HG03060 (cell line): ENCODE data around the gene SLC17A3.

Source experiments
- ATAC-seq: cut with Tn5 transposase; IDR thresholded peaks from one replicate; pipeline ENCODE4 v1.9.1; 2021; ENCODE audit warnings: low read depth, moderate number of reproducible peaks; ENCODE audit not compliant: unreplicated experiment

The SLC17A3 gene

DNA sequence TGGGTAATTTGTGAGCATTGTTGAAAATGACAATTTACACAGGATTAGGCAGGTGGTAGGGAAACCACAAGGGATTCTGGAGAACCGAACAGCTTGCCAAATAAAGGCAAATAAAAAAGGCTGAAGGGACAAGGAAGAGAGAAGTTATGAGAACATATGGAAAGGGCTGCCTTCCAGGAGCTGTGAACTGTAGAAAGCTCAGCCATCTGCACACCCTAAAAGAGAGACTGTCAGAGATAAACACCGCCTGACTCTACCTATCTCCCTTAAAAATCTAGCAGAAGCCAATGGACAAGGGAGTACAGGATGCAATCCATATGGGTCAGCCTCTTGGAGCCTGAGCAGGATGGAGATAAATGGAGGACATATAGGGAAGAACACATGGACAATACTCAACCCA lies 29.5 kb downstream of the SLC17A3 start:
- no peak for ATAC-seq

- ATAC-seq: peak; percentile 67
These were observed 31.5 kb downstream of the SLC17A3 start for GRCh38 chr6:25842526-25842925.

GRCh38 chr6:25835442-25836283 lies 38.4 kb downstream of the SLC17A3 start:
- no peak for ATAC-seq

GRCh38 chr6:25834950-25835349 lies 39.1 kb downstream of the SLC17A3 start:
- ATAC-seq: no peak

DNA sequence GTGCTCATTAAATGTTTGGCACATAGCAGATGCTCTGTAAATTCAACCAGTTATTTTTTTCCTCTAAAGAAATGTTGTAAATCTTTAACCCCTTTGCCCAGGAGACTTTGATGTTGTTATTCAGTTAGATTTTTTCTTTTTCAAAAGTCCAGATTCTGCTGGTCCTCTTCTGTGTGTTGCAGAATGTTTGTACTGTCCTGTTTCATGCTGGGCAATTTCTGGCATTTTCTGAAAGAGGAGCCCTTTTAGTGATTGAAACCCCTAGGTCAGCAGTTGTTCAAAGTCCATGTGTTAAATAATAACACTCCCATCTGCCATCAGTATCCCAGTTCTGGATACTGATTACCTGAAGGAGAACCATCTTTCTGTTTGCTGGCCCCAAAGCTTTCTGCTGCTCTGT lies 40.9 kb downstream of the SLC17A3 start:
- no peak for ATAC-seq

- no peak for ATAC-seq
These were observed 41.4 kb downstream of the SLC17A3 start for GRCh38 chr6:25832670-25833069.

- no peak for ATAC-seq
These were observed 41.8 kb downstream of the SLC17A3 start for GRCh38 chr6:25832307-25832662.

DNA sequence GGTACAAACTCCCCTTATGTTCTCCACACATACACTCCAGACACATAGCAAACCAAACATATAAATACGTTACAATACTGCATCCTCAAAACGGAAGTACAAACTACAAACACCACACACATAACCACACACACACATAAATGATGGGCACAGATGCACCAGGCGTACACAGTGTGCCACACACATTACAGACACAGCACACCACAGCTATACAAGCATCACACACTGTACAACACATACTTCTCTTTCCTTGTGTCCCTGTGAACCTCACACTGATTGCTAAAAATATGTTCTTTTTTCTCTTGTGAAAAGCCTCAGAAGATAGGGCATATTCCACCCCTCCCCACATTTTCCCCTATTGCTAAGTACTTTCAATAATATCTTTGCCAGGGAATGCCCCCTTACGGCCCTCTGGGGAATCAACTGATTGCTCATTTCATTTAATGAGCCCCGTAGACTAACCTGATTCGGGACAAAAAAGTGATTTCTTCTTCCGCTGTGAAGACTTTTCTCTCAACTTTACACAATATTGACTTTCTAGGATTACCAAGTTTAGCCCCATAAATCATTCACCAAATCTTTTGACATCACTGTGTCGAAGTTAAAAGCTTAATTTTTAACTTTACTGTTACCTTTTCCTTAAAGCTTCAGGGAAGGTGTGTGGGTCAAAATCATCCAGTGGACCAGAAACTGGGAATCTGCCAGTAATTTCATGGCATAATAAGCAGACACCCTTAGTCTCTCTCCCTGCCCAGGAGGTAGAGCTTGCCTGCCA lies 42.3 kb downstream of the SLC17A3 start, which contains the start of gene SLC17A1:
TSS of gene SLC17A1 (minus strand) at position 521 of the 775 bp plus-strand sequence. CDS start 1,495 bp downstream, outside the sequence.
- no peak for ATAC-seq

GRCh38 chr6:25830458-25830857 lies 43.6 kb downstream of the SLC17A3 start:
- ATAC-seq: no peak

DNA sequence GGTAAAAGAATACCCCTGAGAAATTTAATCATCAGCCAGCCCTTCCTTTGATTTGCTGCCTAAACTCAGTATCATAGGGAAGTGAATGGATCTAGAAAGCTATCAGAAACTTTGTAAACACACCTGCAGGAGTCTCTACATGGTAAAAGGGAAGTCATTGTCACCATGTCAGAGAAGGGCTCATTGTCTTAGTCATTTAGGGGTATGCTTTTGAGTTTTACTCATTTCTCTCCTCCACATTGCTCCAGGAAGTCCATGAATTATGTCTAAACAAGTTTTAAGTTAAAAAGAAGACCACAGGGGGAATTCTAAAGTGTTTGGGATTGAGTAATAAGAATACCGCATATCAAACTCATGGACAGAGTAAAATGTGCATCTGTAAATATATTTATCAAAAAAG lies 44.7 kb downstream of the SLC17A3 start:
- no peak for ATAC-seq

DNA sequence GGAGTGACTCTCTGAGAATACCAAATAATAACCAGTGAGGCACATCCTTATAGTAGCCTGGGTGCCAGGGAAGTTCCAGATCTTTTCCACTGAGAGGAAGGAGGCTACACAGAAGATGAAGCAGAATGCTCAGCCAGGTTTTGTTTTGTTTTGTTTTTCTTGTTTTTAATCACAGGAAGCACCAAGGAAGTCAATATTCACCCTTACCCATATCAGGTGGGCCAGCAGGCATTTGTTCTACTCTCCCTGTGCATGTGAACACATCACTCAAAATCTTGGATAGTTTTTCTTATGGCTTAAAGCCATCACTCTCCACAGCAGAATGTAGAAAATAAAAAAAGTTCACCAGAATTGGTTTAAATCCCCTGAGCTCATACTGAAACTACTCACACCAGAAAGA lies 52.7 kb downstream of the SLC17A3 start:
- ATAC-seq: no peak

DNA sequence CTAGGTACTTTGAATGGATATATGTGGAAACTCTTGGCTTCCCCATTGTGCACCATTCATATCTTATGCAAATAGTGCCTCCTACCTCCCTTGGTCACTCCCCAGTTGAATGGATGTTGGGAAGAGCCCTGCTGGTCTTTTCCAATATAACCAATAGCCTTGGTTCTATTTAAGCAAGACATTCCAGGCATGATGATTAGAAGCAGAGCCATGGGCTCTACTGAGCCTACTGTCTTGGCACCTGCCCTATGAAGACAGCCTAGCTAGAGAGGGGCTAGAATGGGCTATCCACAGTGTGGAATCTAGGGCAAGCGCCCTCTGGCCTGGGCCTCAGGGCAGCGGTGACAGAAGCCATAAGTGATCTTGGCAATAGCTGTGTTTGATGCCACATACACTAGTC lies 57.8 kb downstream of the SLC17A3 start:
- ATAC-seq: no peak

DNA sequence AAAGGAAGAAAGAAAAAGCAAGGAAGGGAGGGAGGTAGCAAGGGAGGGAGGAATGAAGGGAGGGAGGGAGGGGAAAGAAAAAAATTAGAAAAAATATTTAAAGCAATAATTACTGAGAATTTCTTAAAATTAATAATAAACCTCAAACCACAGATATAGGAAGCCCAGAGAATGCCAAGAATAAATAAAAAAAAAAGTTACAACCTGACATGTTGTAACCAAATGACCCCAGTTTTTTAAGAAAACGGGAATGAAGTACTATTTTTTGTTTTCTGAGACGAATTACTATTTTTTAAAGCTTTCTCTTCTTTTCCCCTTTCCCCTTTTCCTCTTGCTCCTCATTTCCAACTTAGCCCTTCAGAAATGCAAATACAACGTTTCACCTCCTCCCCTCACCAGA lies 58.8 kb downstream of the SLC17A3 start:
- no peak for ATAC-seq

- no peak for ATAC-seq
These were observed 69.2 kb downstream of the SLC17A3 start for GRCh38 chr6:25804804-25805203.

- no peak for ATAC-seq
These were observed 72.6 kb downstream of the SLC17A3 start for GRCh38 chr6:25801436-25801835.
